HUES48 (cell line): ENCODE measurements around the gene GSK3B.

ENCODE experiments used
- H3K27ac ChIP-seq: one replicate; pipeline ENCODE4 v1.7.0; 2013; ENCODE audit warnings: low read depth, low read length, inconsistent platforms
- H3K27me3 ChIP-seq: 2 replicates; pipeline ENCODE4 v1.6.1; 2013; ENCODE audit warnings: mild to moderate bottlenecking, low read length; ENCODE audit not compliant: control insufficient read depth, insufficient read depth
- H3K36me3 ChIP-seq: 2 replicates; pipeline ENCODE4 v1.6.1; 2013; ENCODE audit warnings: low read length; ENCODE audit not compliant: control insufficient read depth, insufficient read depth
- H3K4me1 ChIP-seq: 2 replicates; pipeline ENCODE4 v1.6.1; 2013; ENCODE audit warnings: mild to moderate bottlenecking, low read length; ENCODE audit not compliant: control insufficient read depth, insufficient read depth
- H3K4me3 ChIP-seq: 2 replicates; pipeline ENCODE4 v1.5.1; 2013; ENCODE audit warnings: mild to moderate bottlenecking, low read depth, low read length
- H3K9ac ChIP-seq: 2 replicates; pipeline ENCODE4 v1.6.1; 2013; ENCODE audit warnings: mild to moderate bottlenecking, low read depth, low read length, moderate library complexity
- H3K9me3 ChIP-seq: 2 replicates; pipeline ENCODE4 v1.6.1; 2013; ENCODE audit warnings: low read length; ENCODE audit not compliant: control insufficient read depth, insufficient read depth

GSK3B gene

DNA sequence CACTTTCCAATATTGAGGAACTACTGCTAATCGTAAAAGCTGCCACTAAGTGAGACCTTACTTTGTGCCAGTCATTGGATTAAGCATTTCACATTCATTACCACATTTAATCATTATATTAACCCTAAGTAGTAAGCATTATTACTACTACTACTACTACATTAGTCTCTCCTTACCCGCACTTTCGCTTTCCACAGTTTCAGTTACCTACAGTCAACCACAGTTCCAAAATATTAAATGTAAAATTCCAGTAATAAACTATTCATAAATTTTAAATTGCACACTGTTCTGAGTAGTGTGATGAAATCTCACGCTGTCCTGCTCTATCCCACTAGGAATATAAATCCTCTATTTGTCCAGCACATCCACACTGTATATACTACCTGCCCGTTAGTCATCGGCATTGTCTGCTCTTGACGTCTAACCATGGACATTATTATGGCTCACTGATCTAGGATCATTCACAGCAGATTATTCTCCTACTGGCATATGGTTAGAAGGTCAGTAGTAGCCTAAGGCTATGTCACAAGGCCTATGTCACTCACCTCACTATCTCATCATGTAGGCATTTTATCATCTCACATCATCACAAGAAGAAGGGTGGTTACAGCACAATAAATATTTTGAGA lies 121.1 kb downstream of the GSK3B start:
- Histone ChIP-seq H3K9me3 (no peaks in the 10 kb centered on the region), H3K36me3 (no peaks in the 10 kb centered on the region), H3K27ac (no peak overlapping the region), H3K9ac (no peak overlapping the region), H3K4me3 (no peak overlapping the region), H3K27me3 (no peaks in the 10 kb centered on the region), H3K4me1 (no peaks in the 10 kb centered on the region)

DNA sequence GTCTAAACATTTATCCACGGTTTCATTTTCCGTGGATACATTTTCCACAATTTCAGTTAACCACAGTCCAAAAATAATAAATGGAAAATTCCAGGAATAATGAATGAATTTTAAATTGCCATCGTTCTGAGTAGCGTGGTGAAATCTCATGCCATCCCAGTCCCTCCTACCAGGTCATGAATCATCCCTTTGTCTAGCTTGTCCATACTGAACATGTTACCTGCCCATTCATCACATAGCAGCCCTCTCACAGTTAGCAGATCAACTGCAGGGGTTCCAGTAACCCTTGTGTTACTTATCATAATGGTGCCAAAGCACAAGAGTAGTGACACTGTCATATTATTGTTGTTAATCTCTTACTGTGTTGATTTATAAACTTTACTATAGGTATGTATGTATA lies 124.5 kb downstream of the GSK3B start:
- Histone ChIP-seq H3K4me3 (no peak overlapping the region), H3K27ac (no peak overlapping the region), H3K9ac (no peak overlapping the region), H3K27me3 (no peaks in the 10 kb centered on the region), H3K9me3 (no peaks in the 10 kb centered on the region), H3K36me3 (no peaks in the 10 kb centered on the region), H3K4me1 (no peaks in the 10 kb centered on the region)

DNA sequence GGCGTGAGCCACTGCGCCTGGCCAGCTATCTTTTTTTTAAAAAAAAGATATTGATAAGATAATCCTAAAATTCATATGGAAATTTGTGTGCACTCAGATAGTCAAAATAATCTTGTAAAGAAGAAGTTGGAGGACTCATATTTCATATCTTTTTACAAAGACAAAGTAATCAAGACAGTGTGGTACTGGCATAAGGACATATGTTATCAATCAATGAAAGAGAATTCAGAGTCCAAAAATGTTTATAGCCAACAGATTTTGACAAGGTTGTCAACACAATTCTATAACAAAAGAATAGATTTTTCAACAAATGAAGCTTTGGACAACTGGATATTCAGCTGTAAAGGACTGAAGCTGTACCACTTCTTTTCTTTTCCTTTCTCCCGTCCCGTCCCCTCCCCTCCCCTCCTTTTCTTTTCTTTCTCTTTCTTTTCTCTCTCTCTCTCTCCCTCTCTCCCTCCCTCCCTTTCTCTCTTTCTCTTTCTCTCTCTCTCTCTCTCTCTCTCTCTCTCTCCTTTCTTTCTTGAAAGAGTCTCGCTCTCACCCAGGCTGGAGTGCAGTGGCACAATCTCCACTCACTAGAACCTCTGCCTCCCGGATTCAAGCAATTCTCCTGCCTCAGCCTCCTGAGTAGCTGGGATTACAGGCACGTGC lies 126.8 kb downstream of the GSK3B start:
- no peak overlapping the region for H3K27ac ChIP-seq
- no peak overlapping the region for H3K4me3 ChIP-seq
- H3K9ac ChIP-seq = no peak overlapping the region
- no peaks in the 10 kb centered on the region for H3K9me3 ChIP-seq
- H3K4me1 ChIP-seq = no peaks in the 10 kb centered on the region
- no peaks in the 10 kb centered on the region for H3K27me3 ChIP-seq
- H3K36me3 ChIP-seq = no peaks in the 10 kb centered on the region

DNA sequence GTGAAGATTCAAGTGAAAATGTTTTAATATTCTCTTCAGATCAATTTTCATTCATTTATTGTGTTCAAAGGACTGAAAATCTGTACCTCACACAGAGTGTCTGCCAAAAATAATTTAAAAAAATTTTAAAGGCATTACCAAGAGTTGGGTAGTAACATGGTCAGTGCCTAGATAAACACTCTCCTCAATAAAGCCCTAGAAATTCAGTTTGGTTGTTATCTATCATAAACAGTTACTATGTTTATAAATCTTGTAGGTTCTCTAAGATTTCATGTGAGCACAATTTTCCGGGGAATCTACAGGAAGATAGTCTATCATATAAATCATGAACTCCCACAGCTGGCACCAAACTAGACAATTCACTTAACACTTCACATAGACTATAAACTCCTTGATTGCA lies 128.6 kb downstream of the GSK3B start:
- Histone ChIP-seq H3K9ac (no peak overlapping the region), H3K27me3 (no peaks in the 10 kb centered on the region), H3K4me3 (no peak overlapping the region), H3K36me3 (no peaks in the 10 kb centered on the region), H3K4me1 (no peaks in the 10 kb centered on the region), H3K9me3 (no peaks in the 10 kb centered on the region), H3K27ac (no peak overlapping the region)

DNA sequence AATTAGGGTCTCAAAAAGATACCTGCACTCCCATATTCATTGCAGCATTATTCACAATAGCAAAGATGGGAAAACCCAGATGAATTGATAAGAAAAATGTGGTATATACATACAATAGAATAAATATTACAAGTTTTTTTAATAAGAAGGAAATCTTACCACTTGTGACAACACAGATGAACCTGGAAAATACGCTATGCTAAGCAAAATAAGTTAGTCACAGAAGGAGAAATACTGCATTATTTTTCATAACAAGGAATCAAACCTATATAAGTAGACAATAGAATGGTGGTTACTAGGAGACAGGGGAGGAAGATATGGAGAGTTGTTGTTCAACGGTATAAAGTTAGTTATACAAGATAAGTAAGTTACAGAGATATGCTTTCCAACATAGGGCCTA lies 130.0 kb downstream of the GSK3B start:
- H3K9ac ChIP-seq = no peak overlapping the region
- H3K36me3 ChIP-seq = no peaks in the 10 kb centered on the region
- no peak overlapping the region for H3K27ac ChIP-seq
- no peak overlapping the region for H3K4me3 ChIP-seq
- H3K4me1 ChIP-seq = no peaks in the 10 kb centered on the region
- no peaks in the 10 kb centered on the region for H3K9me3 ChIP-seq
- no peaks in the 10 kb centered on the region for H3K27me3 ChIP-seq

DNA sequence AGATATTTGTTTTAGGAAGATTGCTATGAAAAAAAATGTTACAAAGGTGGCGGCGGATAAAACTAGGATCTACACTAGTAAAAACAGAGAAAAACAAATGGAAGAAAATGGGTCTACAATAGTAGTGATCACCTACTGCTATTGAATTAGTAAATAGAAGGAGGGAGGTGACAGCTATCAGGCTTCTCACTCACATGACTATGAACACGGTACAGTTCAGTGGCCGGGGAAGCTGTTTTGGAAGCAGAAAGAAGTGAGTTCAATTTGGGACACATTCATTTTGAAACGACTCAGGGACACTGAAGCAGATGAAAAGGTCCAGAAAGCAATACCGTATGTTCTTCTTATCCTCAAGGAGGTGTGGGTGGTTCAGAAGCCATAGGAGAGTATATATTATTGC lies 138.3 kb downstream of the GSK3B start:
- H3K27ac ChIP-seq = no peak overlapping the region
- H3K36me3 ChIP-seq = no peaks in the 10 kb centered on the region
- no peak overlapping the region for H3K4me3 ChIP-seq
- H3K9me3 ChIP-seq = no peaks in the 10 kb centered on the region
- H3K27me3 ChIP-seq = no peaks in the 10 kb centered on the region
- H3K9ac ChIP-seq = no peak overlapping the region
- peaks cover under 1% of the 10 kb centered on the region; the same call in 1 of the 2 replicates for H3K4me1 ChIP-seq

DNA sequence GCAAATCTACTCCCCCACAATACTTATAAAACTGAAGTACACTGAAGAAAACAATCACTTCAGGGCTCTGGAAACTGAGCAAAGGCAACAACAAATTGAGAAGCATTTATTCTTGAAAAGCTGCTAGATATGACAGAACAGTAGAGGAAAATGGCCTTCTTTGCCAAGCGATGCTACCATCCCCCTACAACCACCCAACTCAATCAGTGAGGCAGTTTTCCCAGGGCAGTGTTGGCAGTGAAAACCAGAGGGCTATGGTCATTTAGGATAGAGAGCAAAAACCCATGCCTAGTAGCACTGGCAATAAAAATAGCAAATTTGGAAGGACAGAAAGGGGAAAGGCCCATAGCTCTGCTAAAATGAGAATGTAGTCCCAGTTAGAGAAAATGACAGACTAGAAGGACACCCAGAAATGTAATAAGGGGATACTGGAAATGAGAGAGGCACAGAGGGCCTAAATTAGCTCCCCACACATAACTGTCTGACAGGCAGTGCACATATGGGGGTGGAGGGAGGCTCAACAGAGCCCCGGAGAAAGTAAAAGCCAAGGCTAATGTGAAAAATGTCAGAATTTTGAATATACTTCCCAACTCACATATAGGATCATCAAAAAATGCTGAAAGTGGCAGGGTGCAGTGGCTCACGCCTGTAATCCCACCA lies 143.5 kb downstream of the GSK3B start:
- H3K36me3 ChIP-seq = no peaks in the 10 kb centered on the region
- H3K4me1 ChIP-seq = peaks cover 10% of the 10 kb centered on the region
- H3K4me3 ChIP-seq = no peak overlapping the region
- H3K9ac ChIP-seq = no peak overlapping the region
- H3K9me3 ChIP-seq = no peaks in the 10 kb centered on the region
- no peak overlapping the region for H3K27ac ChIP-seq
- H3K27me3 ChIP-seq = no peaks in the 10 kb centered on the region

DNA sequence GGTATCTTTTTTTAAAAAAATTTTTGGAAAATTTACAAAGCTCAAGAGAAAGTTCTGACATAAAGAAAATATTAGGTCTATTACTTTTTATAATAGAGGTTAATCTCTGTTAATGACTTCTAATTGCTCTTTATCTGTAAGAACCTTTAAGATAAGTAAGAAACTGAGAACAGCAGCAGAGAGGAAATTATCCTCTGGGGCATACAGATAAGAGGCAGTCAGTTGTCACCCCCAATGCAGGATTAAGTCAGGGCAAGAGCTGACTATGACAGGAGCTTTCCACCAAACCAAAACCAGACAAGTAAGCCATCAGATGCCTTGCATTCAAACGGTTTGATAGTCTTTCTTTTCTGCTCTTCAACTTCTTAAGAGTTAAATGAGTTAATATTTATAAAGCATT lies 149.0 kb downstream of the GSK3B start:
- H3K36me3 ChIP-seq = no peaks in the 10 kb centered on the region
- no peaks in the 10 kb centered on the region for H3K27me3 ChIP-seq
- no peak overlapping the region for H3K4me3 ChIP-seq

DNA sequence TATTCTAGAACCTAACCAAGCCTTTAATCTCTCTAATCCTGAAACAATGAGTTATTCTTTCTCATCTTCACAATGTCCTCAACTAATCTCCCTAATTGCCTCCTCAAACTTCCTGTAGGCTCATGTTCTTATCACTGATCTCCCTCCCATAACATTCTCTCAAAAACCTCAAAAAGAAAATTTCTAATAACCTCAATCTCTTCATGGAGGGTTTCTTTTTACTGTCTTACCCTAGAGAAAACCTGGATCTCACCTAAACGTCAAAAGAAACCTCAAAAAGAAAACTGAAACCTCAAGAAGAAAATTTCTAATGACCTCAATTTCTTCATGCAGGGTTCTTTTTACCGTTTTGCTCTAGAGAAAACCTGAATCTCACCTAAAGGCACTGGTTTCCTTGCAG lies 150.2 kb downstream of the GSK3B start:
- Histone ChIP-seq H3K4me3 (no peak overlapping the region), H3K36me3 (no peaks in the 10 kb centered on the region), H3K9ac (no peak overlapping the region), H3K9me3 (no peaks in the 10 kb centered on the region), H3K4me1 (no peaks in the 10 kb centered on the region), H3K27me3 (no peaks in the 10 kb centered on the region), H3K27ac (no peak overlapping the region)

More for the DNA sequence above, 149.0 kb downstream of the GSK3B start:
- Histone ChIP-seq H3K27ac (no peak overlapping the region), H3K9me3 (no peaks in the 10 kb centered on the region), H3K9ac (no peak overlapping the region), H3K4me1 (0 out of 2 replicates have a peak, but pooled peaks cover 3% of the 10 kb centered on the region)

DNA sequence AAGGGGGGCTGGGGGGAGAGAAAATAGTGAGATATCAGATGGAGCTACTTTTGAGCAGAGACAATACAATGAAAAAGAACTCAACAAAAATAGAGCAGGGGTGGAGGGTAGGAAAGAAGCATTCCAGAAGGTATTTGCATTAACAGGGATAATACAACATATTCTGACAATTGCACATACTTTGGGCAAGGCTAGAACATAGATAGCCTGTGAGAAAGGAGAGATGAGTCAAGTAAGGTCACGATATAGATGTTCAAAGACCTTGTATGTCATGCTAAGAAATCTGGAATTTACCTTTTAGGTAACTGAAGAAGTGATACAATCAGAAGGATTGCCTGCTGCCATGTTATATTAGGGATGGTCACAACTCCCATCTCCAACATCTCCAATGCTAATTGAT lies 155.2 kb downstream of the GSK3B start:
- no peaks in the 10 kb centered on the region for H3K27me3 ChIP-seq
- no peaks in the 10 kb centered on the region for H3K9me3 ChIP-seq
- H3K36me3 ChIP-seq = no peaks in the 10 kb centered on the region
- H3K9ac ChIP-seq = no peak overlapping the region
- no peak overlapping the region for H3K27ac ChIP-seq
- no peak overlapping the region for H3K4me3 ChIP-seq
- H3K4me1 ChIP-seq = no peaks in the 10 kb centered on the region

DNA sequence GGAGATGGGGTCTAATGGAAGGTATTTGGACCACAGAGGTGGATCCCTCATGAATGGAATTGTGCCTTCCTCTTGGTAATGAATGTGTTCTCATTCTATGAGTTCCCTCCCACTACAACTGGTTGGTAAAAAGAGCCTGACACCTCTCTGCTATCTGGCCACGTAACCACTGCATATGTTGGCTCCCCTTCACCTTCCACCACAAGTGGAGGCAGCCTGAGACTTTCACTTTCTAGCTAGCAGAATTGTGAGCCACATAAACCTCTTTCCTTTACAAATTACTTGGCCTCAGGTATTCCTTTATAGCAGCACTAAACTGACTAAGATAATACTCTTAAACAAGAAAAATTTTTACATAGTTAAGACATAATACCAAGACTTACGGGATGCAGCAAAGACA lies 157.0 kb downstream of the GSK3B start:
- Histone ChIP-seq H3K4me3 (no peak overlapping the region), H3K9me3 (no peaks in the 10 kb centered on the region), H3K4me1 (no peaks in the 10 kb centered on the region), H3K27me3 (no peaks in the 10 kb centered on the region), H3K27ac (no peak overlapping the region), H3K36me3 (no peaks in the 10 kb centered on the region), H3K9ac (no peak overlapping the region)
